CD4-positive, alpha-beta T cell treated with Interleukin-15 for 1 hour (primary cell): ENCODE results near the gene SORCS2.

Experiments
- DNase-seq: peaks from one replicate; pipeline ENCODE4 v3.0.0-alpha.2; 2020

The SORCS2 gene

DNA sequence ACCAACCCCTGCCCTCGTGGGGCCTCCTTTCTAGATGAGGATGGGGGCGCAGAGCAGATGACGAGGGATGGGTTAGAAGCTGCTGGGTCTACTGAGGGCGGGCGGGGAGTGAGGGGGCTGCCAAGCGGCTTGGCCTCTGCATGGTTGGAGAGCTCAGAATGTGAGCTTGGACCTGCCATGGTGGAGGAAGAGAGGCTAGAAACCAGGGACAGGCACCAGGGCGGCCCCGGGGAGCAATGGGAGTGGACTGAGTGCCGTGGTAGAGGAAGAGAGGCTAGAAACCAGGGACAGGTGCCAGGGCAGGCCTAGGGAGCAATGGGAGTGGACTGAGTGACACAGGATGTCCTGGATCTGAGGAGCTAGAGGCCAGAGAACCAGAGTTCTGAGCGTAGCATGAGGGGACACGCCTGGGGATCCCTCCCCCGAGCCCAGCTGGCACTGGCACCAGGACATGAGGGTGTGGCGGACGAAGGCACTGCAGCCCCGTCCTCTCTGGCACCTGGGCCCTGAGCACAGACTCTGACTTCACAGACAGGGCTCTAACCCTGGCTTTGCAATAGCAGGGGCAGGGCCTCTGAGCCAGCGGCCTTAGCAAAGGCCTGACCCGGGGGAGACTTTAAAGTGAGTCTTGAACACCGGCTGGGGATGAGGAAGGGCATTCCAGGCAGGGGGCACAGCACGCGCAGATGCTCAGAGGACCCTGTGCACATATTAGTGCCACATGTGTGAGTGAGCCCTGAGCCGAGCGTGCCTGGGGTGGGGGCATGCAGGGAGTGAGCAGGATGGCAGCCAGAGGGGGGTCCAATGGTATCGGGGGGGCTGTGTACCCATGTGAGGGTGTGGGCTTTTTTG lies 456.4 kb downstream of the SORCS2 start:
- DNase-seq: no peak

DNA sequence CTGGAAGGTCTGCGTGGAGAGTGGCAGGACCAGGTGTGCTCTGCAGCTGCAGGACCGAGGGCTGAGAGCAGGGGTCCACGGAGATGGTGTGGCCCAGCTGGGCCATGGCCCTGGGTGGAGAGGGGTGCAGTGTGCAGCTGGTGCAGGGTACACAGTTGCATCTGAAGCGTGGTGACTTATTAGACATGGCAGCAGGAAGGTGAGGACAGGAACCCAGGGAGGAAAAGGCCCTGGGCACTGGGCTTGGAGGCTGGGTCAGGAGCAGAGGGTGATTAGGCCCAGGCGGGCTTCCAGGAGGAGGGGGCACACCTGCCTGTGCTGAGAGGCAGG lies 457.0 kb downstream of the SORCS2 start:
- DNase-seq: no peak

DNA sequence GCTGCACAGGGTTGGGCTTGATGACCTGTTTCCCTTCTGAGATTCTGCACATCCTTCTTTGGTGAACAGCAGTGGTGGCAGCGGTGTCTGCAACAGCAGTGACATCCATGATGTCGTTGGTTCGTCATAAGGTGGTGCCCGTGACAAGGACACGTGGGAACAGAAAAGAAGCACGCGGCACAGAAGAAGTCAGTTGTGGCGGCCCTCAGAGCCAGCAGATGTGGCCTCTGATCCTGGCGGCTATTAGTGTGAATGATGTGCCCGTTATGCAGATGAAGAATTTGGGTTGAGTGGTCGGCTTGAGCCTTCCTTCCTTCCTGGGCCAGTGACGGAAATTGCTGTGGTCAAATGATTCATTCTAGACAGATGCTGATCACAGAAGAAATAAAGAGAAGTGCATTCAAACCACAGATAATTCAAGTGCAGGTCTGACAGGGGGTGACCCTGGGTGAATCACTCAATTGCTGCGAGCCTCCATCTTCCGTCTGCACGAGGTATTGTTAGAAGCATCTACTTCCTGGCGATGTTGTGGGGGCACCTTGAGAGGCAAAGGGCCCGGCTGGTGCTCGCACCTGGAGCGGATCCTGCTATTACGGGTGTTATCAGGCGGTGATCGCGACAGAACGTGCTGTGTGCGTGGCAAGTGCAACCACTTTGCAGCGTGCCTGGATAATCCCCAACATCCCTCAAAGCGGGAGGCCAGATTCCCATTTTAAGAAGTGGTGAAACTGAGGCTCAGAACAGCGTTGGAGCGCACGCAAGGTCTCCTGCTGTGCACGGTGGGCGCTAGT lies 457.6 kb downstream of the SORCS2 start:
- DNase-seq: peak; percentile 77

DNA sequence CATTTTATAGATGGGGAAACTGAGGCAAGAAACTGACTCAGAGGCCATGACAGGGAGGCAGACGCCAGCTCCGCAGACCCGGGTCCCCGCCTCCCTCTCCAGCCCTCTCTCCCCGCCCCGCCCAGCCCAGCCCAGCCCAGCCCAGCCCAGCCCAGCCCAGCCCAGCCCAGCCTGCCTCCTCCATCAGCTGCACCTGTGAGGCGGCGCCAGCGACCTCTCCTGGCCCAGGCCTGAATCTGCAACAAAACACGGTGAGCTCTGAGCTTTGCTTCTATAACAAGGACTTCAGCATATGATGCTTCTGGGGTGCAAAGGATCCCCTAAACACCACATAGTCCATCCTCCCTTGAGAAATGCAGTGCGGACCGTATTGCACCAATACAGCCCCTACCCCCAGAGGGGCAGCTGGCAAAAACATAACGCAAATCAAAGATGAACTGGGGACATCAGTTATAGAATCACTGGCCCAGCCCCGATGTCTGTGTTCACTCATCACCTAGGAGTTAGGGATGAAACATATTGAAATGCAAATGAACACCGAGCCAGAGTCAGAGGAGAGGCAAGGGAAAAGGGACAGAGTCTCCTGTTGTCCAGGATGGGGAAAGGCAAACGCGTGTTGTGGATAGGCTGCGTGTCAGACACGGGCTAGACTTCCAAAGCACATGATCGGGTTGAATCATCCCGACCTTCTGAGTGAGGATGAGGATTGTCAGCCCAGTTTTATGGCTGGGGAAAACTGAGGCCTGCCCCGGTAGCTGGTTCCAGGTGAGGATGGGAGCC lies 458.5 kb downstream of the SORCS2 start:
- no peak for DNase-seq

DNA sequence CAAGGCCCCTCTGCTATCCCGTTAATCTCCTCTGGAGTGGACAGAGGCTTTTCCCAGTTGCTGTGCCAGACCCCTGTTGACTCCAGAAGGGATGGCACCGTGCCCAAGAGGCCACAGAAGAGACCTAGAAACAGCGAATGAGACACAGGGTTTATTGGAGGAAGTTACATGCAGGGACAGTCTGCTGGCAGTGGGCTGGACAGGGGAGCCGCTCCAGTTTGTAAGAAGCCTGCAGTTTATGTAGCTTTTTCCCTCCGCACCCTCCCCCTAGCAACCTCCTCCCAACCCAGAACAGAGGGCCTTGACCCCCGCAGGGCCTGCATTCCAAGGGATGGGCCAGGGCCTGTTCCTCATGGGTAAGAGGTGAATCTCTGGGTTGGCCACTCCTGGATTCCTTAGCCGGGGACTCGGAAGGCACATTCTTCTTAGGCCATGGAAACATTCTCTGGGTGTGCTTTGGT lies 459.2 kb downstream of the SORCS2 start:
- no peak for DNase-seq

DNA sequence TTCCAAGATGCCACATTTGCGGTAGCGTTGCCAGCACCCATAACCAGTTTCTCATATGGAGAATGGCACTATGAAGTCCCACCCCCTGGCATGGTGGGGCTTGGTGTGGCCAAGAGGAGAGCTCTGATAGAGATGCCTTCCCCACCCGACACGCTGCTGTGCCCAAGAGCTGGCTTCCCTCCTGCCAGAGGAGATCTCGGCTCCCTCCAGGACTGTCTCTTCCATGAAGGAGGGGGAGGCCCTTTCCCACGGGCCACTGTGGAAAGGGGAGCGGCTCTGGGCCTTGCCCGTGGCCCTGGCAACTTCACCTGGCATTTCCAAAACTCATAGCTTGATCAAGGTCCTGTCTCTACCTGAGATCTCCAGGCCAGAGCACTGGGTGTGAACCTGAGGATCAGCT lies 459.7 kb downstream of the SORCS2 start:
- no peak for DNase-seq

DNA sequence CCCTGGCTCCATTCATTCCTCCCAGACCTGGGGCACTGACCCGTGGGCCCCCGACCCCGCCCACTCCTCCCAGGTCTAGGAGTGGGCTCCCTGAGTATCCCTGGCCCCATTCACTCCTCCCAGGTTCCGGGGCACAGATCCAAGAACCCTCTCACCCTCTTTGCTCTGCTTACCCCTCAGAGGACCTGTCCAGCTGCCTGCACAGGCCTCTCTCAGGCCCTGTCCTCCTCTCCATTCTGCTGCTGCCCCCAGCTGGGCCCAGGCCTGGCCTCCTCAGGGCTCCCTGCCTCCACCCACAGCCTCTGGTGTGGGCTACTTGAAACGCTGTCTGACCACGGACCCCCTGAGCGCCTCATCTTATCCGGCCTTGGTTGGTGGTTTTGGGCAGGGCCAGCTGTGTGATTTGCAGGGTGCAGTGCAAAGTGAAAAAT lies 460.1 kb downstream of the SORCS2 start:
- DNase-seq: no peak

DNA sequence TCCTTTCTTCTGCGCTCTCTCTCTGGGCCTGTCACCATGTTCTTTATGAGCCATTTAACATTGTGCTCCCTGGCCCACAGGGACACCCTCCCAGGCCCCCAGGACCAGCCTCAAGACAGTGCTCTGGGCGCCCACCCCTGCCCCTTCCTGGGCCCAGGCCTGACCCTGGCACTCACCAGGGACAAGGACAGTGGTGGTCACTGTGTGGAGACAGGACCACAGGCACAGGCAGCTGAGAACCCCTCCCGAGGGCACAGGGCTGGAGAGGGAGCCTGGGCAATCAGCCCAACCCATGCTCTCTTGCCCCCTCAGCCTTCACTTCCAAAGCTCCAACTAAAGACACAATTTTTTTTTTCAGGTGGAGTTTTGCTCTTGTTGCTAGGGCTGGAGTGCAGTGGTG lies 460.6 kb downstream of the SORCS2 start:
- no peak for DNase-seq

DNA sequence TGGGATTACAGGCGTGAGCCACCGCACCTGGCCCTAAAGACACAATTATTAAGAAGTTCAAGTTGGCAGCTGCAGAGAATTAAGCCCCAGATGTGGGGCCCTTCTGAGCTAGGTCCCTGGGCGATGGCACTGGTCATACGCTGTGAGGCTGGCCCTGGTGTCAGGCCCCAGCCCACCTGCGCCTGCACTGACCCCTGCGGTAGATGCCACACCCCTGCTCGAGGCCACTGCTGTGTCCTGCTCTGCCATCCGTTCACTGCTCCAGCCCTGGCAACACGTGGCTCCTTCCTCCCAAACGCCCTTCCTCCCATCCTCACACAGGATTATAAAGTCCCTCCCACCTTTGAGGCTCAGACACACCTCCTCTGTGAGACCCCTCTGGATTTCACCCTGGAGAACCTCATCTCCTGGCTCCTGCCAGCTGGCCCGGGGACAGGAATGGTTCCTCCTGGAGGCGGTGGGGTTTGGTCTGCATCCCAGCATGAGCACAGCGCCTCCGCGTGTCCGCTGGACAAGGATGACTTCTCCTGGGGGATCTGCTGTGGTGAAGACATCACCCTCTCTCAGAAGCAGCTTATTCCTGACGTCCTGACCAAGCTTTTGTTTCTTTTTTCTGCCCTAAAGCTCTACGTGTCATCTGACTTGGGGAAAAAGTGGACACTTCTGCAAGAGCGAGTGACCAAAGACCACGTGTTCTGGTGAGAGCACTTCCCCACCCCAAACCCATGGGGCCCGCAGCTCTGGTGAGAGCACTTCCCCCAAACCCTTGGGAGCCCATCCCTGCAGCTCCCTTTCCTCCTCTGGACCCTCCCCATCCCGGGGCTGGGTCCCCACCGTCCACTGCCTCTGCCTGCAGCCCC lies 461.4 kb downstream of the SORCS2 start:
- no peak for DNase-seq

DNA sequence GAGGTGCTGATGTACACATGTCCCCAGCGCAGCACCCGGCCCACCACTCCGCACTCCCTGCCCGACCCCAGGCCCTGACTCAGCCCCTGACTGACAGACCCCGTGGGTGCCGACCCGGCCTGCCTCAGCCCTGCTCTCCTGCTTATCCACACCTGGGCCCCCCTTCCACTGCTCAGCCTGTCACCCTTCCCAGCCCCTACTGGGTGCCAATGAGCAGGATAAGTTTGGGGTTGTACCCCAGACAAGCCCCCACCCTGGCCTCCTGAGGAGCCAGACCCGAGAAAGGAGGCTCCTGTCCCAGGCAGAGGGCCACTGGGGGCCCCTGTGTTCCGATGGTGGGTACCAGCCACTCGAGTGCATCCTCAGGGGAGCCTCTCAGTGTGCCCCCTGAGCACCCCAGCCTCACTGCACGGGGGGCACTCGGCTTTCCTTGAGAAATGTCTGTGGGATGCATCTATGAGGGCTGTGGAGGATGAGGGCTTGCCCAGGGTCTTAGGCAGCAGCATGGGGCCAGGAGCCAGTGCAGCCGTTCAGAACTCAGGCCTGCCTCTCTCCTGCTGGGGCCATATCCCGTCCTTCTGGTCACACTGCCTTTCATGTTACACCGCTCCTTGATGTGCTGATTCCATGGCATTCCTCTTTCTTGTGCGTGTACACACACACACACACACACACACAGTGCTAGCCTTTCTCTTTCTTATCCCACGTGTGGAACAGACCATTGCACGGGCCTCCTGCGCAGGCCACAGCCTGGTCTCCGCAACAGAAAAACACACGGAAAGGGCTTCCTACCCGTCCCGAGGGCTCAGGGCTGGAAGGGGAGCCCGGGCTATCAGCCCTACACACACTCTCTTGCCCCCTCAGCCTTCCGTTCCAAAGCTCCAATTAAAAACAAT lies 462.5 kb downstream of the SORCS2 start:
- no peak for DNase-seq

DNA sequence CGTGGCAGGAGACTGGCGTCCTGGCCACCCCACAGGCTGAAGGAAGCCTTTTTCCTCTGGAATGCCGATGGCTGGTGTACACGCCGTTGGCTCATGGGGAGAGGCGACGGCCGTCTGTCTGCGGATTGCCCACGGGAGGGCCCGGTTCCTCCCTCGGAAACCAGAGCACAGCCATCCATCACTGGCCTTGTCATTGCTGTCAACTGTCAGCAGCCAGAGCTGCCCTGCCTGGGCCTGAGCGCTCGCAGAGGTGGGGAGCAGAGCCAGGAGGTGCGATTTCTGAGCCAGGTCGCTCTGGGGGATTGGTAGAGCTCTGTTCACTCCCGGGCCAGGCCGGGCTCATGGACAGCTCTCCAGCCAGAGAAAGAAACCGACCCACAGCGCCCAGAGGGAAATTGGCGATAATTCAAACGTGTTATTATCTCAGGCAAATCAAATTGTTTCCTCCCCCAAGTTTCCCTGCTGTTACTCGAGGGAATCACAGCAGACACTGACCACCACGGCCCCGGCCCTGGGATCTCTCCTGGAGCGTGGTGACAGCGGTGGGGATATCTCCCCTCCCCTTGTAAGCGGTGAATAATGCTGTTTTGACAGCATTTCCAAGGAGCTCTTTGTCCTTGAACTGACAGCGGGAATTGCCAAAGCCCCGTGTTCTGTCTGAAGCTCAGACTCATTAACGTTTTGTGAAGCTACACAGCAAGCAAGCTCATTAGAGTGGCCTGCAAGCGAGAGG lies 463.3 kb downstream of the SORCS2 start:
- no peak for DNase-seq

DNA sequence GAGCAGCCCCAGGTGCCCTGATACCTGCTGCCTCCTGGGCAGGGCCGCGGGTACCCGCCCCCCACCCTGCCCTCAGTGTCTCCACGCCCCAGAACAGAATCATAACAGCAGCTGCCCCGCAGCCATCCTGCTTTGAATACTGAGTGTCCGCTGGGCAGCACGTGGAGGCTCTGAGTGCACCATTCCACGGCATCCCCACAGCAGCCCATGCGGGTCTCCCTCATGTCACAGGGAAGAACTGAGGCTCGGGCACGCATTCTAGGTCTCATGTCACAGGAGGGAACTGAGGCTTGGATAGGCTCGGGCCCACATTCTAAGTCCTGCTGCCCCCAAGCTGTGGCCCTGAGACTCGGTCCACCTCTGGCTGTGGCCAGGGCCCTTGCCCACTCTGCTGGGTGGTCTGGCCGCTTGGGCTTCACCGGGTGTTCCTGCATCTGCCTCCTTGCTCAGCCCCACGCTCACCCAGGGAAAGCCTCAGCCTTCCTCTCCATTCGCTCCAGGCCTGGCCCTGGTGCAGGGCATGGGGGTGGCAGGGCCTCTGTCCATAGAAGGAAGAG lies 464.0 kb downstream of the SORCS2 start:
- no peak for DNase-seq

DNA sequence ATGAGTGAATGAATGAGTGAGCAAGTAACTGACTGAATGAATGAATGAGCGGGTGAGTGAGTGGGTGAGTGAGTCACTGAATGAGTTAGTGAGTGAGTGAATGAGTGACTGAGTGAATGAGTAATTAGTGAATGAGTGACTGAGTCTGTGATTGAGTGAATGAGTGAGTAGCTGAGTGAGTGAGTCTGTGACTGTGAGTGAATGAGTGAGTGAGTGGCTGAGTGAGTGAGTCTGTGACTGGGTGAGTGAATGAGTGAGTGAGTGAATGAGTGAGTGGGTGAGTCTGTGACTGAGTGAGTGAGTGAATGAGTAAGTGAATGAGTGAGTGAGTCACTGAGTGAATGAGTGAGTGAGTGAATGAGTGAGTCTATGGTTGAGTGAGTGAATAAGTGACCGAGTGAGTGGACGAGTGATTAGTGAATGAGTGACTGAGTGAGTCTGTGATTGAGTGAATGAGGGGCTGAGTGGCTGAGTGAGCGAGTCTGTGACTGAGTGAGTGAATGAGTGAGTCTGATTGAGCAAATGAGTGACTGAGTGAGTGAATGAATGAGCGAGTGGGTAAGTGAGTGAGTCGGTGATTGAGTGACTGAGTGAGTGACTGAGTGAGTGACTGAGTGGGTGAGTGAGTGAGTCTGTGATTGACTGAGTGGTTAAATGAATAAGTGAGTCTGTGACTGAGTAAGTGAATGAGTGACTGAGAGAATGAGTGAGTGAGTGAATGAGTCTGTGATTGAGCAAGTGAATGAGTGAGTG lies 465.4 kb downstream of the SORCS2 start:
- no peak for DNase-seq

DNA sequence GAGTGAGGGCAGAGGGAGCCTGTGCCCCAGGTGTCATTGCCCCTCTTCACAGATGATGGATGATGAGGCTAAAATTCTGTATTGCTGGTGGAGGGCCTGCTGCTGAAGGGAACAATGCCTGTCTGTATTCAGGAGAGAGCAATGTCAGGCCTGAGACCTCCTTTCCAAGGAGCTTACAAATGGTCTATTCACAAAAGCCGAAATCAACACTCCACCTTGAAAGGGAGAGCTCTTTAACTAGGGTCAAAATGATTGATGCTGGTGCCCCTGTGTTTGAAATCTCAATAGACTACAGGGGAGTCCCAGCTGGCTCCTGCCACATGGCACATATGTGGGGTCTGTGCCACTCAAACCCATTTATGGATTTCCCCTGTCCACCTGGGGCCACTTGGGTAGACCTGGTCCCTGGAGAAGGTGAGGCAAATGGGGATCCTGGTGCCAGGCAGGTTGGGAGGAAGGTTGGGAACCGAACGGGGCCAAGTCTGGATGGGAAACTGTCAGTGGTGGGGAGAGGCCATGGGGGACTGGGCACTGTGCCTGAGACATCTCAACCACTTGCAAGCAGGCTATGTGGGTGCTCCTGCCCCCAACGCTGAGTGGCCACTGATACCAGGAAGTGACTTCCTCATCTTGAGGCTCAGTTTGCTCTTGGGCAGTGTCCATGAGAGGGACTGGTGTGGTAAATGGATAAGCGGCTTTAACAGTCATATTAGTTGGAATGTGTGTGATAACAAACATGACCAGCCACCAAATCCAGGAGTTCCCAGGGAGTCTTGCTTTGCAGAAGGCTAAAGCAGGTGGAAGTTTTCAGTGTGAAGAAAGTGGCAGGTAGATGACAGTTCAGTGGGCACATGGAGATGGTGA lies 466.2 kb downstream of the SORCS2 start:
- DNase-seq: no peak

DNA sequence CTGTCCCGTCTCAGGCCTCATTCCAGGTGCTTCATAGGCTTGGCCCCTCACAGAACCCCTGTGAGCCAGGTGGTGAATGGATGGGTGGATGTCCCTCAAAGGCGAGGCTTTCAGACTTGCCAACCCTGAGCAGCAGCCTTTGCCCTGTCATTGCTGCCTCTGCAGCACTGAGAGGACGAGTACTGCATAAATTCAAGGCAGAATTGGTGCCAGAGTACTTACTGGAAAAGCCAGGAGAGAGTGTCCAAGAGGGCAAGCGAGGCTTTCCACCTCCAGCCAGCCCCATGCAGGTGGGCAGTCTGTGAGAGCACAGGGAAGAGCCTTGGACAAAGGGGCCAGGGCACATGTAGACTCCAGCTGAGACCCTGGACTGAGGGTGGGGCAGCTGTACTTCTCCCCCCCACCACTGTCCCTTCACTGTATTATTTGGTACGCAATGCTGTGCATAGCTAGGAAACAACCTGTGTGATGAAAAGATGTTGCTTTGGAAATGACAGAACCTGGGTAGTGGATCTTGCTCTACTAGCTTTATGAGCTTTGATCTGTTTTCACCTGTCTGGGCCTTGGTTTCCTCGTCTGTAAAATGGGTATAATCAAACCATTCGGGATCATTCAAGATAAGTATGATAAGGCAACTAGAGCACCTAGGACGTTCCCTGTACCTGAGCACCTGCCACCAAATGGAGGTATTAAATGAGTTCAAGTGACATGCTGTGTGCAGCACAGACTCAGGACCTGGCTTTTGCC lies 467.3 kb downstream of the SORCS2 start:
- no peak for DNase-seq

DNA sequence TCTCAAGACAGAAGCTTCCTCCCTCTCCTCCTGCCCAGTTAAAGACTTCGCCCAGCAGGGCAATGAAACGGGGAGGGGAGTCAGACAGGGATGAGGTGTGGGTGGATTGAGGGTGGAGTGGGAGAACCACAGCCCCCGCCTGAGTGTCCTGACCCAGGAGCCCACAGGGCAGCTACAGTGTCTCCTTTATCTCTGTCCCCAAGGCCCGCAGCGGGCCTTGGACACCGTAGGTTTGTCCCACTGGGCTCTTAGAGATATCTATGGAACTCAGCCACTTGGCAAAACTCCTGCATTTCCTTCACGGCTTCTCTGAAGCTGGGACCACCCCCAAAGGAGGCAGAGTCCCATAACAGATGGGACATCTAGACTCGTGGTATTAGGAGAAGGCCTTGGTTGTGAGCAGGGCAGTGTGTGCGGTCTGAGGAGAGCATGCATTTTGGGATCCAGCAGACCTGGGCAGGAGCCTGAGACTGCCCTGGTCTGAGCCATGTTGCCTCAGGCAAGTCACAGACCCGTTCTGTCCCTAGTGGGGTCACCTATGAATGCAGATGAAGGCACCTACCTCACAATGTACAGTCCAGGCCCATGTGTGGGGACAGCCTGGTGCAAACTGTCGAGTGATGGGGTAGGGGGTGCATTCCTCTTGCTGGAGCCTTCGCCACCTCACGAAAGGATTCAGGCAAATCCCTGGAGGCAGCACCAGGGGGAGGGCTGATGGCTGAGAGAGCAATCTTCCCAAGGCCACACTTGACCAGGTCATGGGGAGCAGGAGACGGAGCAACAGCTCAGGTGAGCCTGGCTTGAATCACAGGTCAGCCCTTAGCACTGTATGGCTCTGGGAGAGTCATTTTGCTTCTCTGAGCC lies 468.1 kb downstream of the SORCS2 start:
- no peak for DNase-seq
